HG03025 (cell line): ENCODE data around the gene PSMD1.
"Not testable (repeated sequence)": the region's sequence is repeated elsewhere in the genome, so short reads cannot be mapped to it uniquely, and the experiment has no call there.

Experiments used
- ATAC-seq: cut with Tn5 transposase; IDR thresholded peaks from one replicate; pipeline ENCODE4 v1.9.1; 2021; ENCODE audit warnings: mild to moderate bottlenecking, moderate library complexity; ENCODE audit not compliant: unreplicated experiment, low FRiP score

Gene PSMD1

GRCh38 chr2:231139796-231140195 is 83.1 kb downstream of the PSMD1 start:
- no peak for ATAC-seq

GRCh38 chr2:231140808-231141207 is 84.1 kb downstream of the PSMD1 start:
- not testable (repeated sequence) for ATAC-seq

- ATAC-seq: no peak
These were observed 88.2 kb downstream of the PSMD1 start for GRCh38 chr2:231144896-231145295.

- no peak for ATAC-seq
These were observed 90.0 kb downstream of the PSMD1 start for GRCh38 chr2:231146665-231147064.

GRCh38 chr2:231152800-231153557 is 96.3 kb downstream of the PSMD1 start:
- ATAC-seq: no peak

- ATAC-seq: no peak
These were observed 102.6 kb downstream of the PSMD1 start for GRCh38 chr2:231159306-231159705.

GRCh38 chr2:231160701-231161100 is 104.0 kb downstream of the PSMD1 start:
- no peak for ATAC-seq

GRCh38 chr2:231161252-231161839 is 104.7 kb downstream of the PSMD1 start:
- no peak for ATAC-seq

- no peak for ATAC-seq
These were observed 105.2 kb downstream of the PSMD1 start for GRCh38 chr2:231161877-231162329.

GRCh38 chr2:231163011-231163410 is 106.3 kb downstream of the PSMD1 start:
- ATAC-seq: no peak

GRCh38 chr2:231163414-231164095 is 106.9 kb downstream of the PSMD1 start:
- no peak for ATAC-seq

GRCh38 chr2:231167745-231168459 is 111.2 kb downstream of the PSMD1 start:
- ATAC-seq: no peak

- no peak for ATAC-seq
These were observed 111.9 kb downstream of the PSMD1 start for GRCh38 chr2:231168460-231169139.

GRCh38 chr2:231169488-231169887 is 112.8 kb downstream of the PSMD1 start:
- no peak for ATAC-seq

GRCh38 chr2:231170055-231170454 is 113.4 kb downstream of the PSMD1 start:
- no peak for ATAC-seq

- ATAC-seq: no peak
These were observed 115.4 kb downstream of the PSMD1 start for GRCh38 chr2:231172025-231172424.

- ATAC-seq: no peak
These were observed 117.6 kb downstream of the PSMD1 start for GRCh38 chr2:231174211-231174651.

GRCh38 chr2:231176066-231176465 is 119.4 kb downstream of the PSMD1 start:
- ATAC-seq: no peak

- no peak for ATAC-seq
These were observed 120.7 kb downstream of the PSMD1 start for GRCh38 chr2:231177156-231178025.
